HL-60 (cell line): ENCODE results near the gene RPS19BP1.

ENCODE experiments used
- DNase-seq, 2 experiments: peaks; one replicate each; pipeline ENCODE4 v3.0.0-alpha.2; 2010 to 2020; ENCODE audit warnings: low read depth in 1 of 2, low spot score in 1 of 2
- H3K27ac ChIP-seq: fragments of 250-450 bp; sonication (Bioruptor Pico); replicated peaks from 2 replicates; pipeline ENCODE4 v1.5.1; 2020; ENCODE audit warnings: mild to moderate bottlenecking, moderate library complexity
- H3K27me3 ChIP-seq: fragments of 250-450 bp; sonication (Bioruptor Pico); 2 replicates; pipeline ENCODE4 v1.5.1; 2021; ENCODE audit warnings: mild to moderate bottlenecking, moderate library complexity; ENCODE audit not compliant: insufficient read depth, poor library complexity, severe bottlenecking
- H3K4me3 ChIP-seq: replicated peaks from 2 replicates; pipeline ENCODE4 v1.5.1; 2011; ENCODE audit warnings: mild to moderate bottlenecking, control low read depth, low read length; ENCODE audit not compliant: insufficient read depth
- CTCF ChIP-seq: IDR thresholded peaks from one replicate; pipeline ENCODE4 v1.5.1; 2011; ENCODE audit warnings: low read length, control low read depth, inconsistent platforms; ENCODE audit not compliant: insufficient read depth
- GABPA ChIP-seq: IDR thresholded peaks from 2 replicates; pipeline ENCODE4 v1.6.1; 2012; ENCODE audit warnings: low read depth
- POLR2AphosphoS5 ChIP-seq: IDR thresholded peaks from 2 replicates; pipeline ENCODE4 v1.6.1; 2012; ENCODE audit warnings: low read depth
- SPI1 ChIP-seq: IDR thresholded peaks from 2 replicates; pipeline ENCODE4 v1.6.1; 2012; ENCODE audit warnings: low read depth, mild to moderate bottlenecking, borderline replicate concordance
- TF ChIP-seq, protein P1 (sequence below): IDR thresholded peaks from 2 replicates; pipeline ENCODE4 v1.6.1; 2012; ENCODE audit warnings: low read depth; ENCODE audit not compliant: insufficient replicate concordance

RPS19BP1 gene

DNA sequence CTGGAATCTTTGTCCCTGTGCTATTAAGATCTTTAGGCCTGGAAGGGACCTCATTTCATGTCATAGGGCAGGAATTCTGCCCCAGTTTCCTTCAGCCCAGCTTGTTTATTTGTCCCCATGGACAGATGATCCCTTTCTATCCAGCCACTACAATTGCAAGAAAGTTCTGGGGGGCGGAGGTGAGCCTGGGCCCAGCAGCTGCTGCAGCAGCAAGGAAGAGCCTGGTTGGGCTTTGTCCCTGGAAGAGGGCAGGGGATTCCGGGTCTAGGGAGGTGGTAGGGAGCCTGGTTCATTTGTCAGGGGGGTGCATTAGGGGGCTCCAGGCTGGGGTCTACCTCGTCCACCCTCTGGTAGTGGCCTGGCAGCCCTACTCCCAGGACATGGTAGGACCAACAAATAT is 21.6 kb upstream of the RPS19BP1 start:
- TF ChIP-seq SPI1 (no peak), CTCF (no peak), GABPA (no peak), POLR2AphosphoS5 (no peak)
- TF ChIP-seq, protein P1, sequence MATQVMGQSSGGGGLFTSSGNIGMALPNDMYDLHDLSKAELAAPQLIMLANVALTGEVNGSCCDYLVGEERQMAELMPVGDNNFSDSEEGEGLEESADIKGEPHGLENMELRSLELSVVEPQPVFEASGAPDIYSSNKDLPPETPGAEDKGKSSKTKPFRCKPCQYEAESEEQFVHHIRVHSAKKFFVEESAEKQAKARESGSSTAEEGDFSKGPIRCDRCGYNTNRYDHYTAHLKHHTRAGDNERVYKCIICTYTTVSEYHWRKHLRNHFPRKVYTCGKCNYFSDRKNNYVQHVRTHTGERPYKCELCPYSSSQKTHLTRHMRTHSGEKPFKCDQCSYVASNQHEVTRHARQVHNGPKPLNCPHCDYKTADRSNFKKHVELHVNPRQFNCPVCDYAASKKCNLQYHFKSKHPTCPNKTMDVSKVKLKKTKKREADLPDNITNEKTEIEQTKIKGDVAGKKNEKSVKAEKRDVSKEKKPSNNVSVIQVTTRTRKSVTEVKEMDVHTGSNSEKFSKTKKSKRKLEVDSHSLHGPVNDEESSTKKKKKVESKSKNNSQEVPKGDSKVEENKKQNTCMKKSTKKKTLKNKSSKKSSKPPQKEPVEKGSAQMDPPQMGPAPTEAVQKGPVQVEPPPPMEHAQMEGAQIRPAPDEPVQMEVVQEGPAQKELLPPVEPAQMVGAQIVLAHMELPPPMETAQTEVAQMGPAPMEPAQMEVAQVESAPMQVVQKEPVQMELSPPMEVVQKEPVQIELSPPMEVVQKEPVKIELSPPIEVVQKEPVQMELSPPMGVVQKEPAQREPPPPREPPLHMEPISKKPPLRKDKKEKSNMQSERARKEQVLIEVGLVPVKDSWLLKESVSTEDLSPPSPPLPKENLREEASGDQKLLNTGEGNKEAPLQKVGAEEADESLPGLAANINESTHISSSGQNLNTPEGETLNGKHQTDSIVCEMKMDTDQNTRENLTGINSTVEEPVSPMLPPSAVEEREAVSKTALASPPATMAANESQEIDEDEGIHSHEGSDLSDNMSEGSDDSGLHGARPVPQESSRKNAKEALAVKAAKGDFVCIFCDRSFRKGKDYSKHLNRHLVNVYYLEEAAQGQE, result no peak
- no peak overlapping the region for H3K4me3 ChIP-seq
- DNase-seq, result no peak
- H3K27ac ChIP-seq, result no peak overlapping the region
- H3K27me3 ChIP-seq, result peaks cover 28% of the 10 kb centered on the region

- H3K4me3 ChIP-seq, result no peak overlapping the region
Measured at GRCh38 chr22:39553429-39553828, 20.9 kb upstream of the RPS19BP1 start.

DNA sequence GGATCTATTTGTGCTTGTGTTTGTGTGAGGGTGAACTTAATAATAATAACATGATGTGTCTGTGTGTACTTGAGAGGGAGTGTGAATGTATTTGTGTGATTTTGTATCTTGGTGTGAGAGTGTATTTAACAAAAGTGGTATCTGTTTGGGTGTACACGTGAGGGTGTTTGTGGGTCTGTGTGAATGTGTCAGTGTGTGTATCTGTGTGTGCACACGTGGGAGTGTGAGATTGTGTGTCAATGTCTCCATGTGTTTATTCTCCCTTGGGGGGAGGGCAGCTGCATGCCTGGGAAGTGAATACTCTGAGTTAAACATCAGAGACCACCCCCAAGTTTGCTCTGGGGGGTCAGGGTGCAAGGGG is 15.0 kb upstream of the RPS19BP1 start:
- no peak for DNase-seq
- Histone ChIP-seq H3K27me3 (peaks cover 9% of the 10 kb centered on the region), H3K4me3 (no peak overlapping the region), H3K27ac (no peak overlapping the region)
- no peak for TF ChIP-seq GABPA

More at GRCh38 chr22:39553429-39553828, 20.9 kb upstream of the RPS19BP1 start:
- DNase-seq, result no peak
- TF ChIP-seq CTCF (no peak), GABPA (no peak), POLR2AphosphoS5 (no peak), SPI1 (no peak)
- TF ChIP-seq, protein P1, result no peak
- Histone ChIP-seq H3K27ac (no peak overlapping the region), H3K27me3 (peaks cover 23% of the 10 kb centered on the region)

GRCh38 chr22:39546889-39547586 is 14.5 kb upstream of the RPS19BP1 start:
- H3K4me3 ChIP-seq, result no peak overlapping the region
- DNase-seq, result no peak
- H3K27me3 ChIP-seq, result peaks cover 6% of the 10 kb centered on the region
- no peak for TF ChIP-seq GABPA
- TF ChIP-seq SPI1, result no peak
- TF ChIP-seq POLR2AphosphoS5, result no peak
- TF ChIP-seq CTCF, result no peak
- TF ChIP-seq, protein P1, result no peak
- no peak overlapping the region for H3K27ac ChIP-seq
